Activated naive CD8-positive, alpha-beta T cell treated with anti-CD3 and anti-CD28 coated beads, Interleukin-2, amount 10 ng/mL, durations not matched to agents 7 days and 5 days (primary cell): ENCODE data around the gene GNAS. TPM values are rescaled to one million over a fixed set of nuclear protein-coding genes. Genes with fewer than 3 reads are reported as not detected.
"Not testable (repeated sequence)": the region's sequence is repeated elsewhere in the genome, so short reads cannot be mapped to it uniquely, and the experiment has no call there.

Source experiments
- ATAC-seq: fragments of 150-1000 bp; cut with Tn5 transposase; one replicate; pipeline ENCODE4 v1.10.0; 2021; ENCODE audit warnings: low read depth, moderate library complexity
- POLR2A ChIA-PET: fragments of 350-600 bp; sonication (Branson Sonifier 250); formaldehyde crosslinking; loops from one replicate; lab custom pipeline; 2021; ENCODE audit warnings: antibody characterized with exemption; lab: Charles Lee
- DNase-seq: peaks from one replicate; pipeline ENCODE4 v3.0.0; 2021
- H3K27ac Mint-ChIP-seq: one replicate; pipeline ENCODE4 v1.8.0; 2022; ENCODE audit warnings: mild to moderate bottlenecking, mixed read lengths
- H3K27me3 Mint-ChIP-seq: one replicate; pipeline ENCODE4 v1.8.0; 2022; ENCODE audit warnings: mild to moderate bottlenecking, moderate library complexity, mixed read lengths
- H3K36me3 Mint-ChIP-seq: one replicate; pipeline ENCODE4 v1.8.0; 2021; ENCODE audit warnings: mild to moderate bottlenecking, mixed read lengths
- H3K4me1 Mint-ChIP-seq: one replicate; pipeline ENCODE4 v1.8.0; 2021; ENCODE audit warnings: mixed read lengths
- H3K4me3 Mint-ChIP-seq: one replicate; pipeline ENCODE4 v1.8.0; 2022; ENCODE audit warnings: mild to moderate bottlenecking, moderate library complexity, mixed read lengths
- H3K9me3 Mint-ChIP-seq: one replicate; pipeline ENCODE4 v1.8.0; 2021; ENCODE audit warnings: mixed read lengths
- total RNA-seq, 2 experiments: library from RNA; stranded (reverse); gene quantifications; one replicate each; pipeline ENCODE4 v1.2.3, GENCODE V29; 2021

The GNAS gene
- total RNA-seq, 2 experiments from 2014 or later, result 912 to 979 TPM

DNA sequence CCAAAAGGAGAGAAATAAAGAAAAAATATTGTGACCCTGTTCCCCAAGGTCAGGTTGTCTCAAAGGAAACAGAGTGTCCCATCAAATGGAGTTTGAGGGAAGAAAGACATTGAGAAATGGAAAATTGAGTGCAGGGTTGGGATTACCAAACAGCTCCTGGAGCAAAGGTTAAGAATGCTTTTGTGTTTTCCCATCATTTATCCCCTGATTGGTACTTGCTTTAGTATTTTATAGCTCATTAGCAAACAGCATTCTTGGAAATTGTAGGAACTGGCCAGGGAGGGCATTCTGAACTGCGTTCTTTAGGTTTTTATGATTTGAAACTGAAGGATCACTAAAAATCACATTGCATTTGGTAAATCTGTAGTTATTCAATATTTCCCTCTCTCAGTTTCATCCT, 69.5 kb downstream of the GNAS start:
- DNase-seq (no peak), ATAC-seq (no peak)
- H3K4me3 Mint-ChIP-seq, result no peak overlapping the region
- H3K9me3 Mint-ChIP-seq, result no peaks in the 10 kb centered on the region
- H3K4me1 Mint-ChIP-seq, result no peaks in the 10 kb centered on the region
- POLR2A ChIA-PET, result interaction anchor here (0.6 kb wide), 1 partner anchor 73 kb away, joined by 5 read pairs; no protein-coding TSS in a partner anchor
- H3K27ac Mint-ChIP-seq, result no peak overlapping the region
- H3K27me3 Mint-ChIP-seq, result peaks cover 9% of the 10 kb centered on the region
- no peaks in the 10 kb centered on the region for H3K36me3 Mint-ChIP-seq

DNA sequence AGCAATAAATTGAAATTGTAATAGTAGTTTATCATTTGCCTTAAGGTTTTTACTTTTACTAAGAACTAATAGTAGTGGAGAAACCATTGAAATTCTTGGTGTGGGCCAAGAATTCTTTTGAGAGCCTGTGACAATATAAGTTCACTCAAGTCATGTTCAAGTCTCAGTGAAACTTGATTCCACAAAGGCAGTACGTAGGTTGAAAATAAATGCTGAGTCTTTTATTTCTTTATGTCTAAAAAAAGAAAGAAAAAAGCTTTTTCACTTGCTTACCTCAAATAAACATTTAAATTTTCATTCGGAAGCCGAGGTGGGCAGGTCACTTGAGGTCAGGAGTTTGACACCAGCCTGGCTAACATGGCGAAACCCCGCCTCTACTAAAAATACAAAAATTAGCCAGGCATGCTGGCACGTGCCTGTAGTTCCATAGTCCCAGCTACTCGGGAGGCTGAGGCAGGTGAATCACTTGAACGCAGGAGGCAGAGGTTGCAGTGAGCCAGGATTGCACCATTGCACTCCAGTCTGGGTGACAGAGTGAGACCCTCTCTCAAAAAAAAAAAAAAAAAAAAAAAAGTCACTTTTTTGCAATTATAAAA, 70.7 kb downstream of the GNAS start:
- ATAC-seq, result no peak
- Mint-ChIP-seq H3K4me3 (no peak overlapping the region), H3K27me3 (peaks cover 9% of the 10 kb centered on the region), H3K4me1 (no peaks in the 10 kb centered on the region), H3K9me3 (no peaks in the 10 kb centered on the region), H3K36me3 (no peaks in the 10 kb centered on the region), H3K27ac (no peak overlapping the region)
- POLR2A ChIA-PET, result interaction anchor here (0.6 kb wide), 1 partner anchor 135 kb away, joined by 4 read pairs; no protein-coding TSS in a partner anchor
- no peak for DNase-seq

DNA sequence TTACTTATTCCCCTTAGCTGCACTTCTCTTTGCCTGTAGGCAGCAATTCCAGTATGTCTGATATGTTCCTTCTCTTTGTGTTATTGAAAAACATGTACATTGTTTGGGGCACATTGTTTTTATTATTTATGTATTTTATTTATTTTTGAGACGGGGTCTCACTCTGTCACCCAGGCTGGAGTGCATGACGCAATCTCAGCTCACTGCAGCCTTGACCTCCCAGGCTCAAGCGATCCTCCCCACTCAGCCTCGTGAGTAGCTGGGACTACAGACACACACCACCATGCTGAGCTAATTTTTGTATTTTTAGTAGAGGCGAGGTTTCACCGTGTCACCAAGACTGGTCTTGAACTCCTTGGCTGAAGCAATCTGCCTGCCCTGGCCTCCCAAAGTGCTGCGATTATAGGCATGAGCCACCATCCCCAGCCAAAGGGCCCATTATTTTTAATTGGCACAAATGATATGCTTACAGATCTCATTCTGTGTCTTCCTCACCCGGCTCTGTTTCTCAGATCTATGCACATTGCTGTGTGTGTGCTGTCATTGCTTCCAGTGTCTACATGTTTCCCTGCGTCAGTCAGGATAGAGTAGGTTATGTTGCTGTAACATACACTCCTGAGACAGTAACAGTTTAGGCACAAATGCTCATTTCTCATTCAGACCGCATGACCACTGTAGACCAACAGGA, 74.4 kb downstream of the GNAS start:
- POLR2A ChIA-PET, result no interaction called here
- Mint-ChIP-seq H3K27me3 (peaks cover 19% of the 10 kb centered on the region), H3K27ac (no peak overlapping the region), H3K36me3 (no peaks in the 10 kb centered on the region), H3K4me1 (no peaks in the 10 kb centered on the region), H3K4me3 (no peak overlapping the region), H3K9me3 (no peaks in the 10 kb centered on the region)
- DNase-seq (no peak), ATAC-seq (no peak)

DNA sequence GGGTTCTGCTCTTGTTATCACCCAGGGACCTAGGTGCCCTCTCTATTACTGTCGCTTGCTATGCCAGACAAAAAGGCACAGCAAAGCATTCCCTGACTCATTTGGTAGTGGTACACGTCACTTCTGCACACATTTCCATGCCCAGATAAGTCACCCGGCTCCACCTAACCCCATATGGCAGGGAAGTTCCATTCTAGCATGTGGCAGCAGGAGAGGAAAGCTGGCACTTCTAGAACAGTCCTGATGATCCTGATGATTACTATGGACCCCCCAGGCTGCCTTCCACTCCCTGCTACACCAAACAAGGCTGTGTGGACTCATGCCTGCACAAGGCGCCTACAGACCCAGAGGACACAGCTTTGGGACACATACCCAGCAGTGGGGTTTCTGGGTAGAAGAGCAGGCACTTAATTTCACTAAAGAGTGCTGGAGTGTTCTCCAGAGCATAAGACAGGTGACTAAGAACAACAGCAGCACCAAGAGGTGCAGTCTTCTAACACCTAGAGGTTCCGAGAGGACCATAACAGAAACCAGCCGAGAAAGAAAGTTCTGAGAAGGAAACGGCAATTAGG, 75.1 kb downstream of the GNAS start:
- Mint-ChIP-seq H3K27ac (no peak overlapping the region), H3K36me3 (no peaks in the 10 kb centered on the region), H3K27me3 (peaks cover 21% of the 10 kb centered on the region), H3K4me3 (no peak overlapping the region), H3K9me3 (no peaks in the 10 kb centered on the region), H3K4me1 (no peaks in the 10 kb centered on the region)
- POLR2A ChIA-PET, result no interaction called here
- DNase-seq, result no peak
- ATAC-seq, result no peak

DNA sequence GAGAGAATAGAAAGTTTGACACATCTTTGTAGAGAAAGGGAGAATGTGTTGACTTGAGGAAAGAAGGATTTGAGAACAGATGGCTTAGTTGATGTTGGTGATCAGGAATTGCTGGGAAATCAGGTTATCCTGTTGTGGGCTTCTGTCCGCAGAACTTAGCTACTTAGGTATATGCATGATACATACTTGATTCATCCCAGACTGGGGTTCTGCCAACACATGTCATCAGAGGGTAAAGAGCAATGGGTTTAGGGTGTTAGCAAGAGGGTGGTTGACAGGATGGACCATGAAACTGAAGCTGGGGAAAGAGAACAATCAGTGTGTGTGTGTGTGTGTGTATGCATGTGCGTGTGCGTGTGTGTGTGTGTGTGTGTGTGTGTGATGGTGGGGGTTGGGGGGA, 78.0 kb downstream of the GNAS start:
- H3K27me3 Mint-ChIP-seq, result peaks cover 36% of the 10 kb centered on the region
- no peak overlapping the region for H3K27ac Mint-ChIP-seq
- ATAC-seq (no peak), DNase-seq (no peak)
- no peaks in the 10 kb centered on the region for H3K4me1 Mint-ChIP-seq
- no peaks in the 10 kb centered on the region for H3K36me3 Mint-ChIP-seq
- H3K9me3 Mint-ChIP-seq, result no peaks in the 10 kb centered on the region
- POLR2A ChIA-PET, result no interaction called here
- no peak overlapping the region for H3K4me3 Mint-ChIP-seq

DNA sequence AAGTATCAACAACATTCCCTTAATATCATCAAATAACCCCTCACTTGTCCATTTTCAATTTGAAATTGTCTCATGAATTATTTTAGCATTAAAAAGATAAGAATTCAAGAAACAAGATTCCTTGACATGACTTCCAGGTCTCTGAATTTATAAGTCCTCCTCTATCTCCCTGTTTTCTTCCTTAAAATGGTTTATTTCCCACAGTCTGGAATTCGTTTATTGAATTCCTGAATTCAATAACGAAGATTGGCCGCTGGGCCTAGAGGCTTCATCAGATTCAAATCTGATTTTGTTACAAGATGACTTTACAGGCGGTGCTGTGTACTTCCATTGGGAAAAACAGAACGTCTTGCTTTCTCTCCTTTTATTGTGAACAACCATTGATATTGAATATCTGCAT, 79.7 kb downstream of the GNAS start:
- Mint-ChIP-seq H3K9me3 (peaks cover 3% of the 10 kb centered on the region), H3K27ac (no peak overlapping the region), H3K36me3 (no peaks in the 10 kb centered on the region), H3K4me3 (no peak overlapping the region), H3K27me3 (peaks cover 40% of the 10 kb centered on the region), H3K4me1 (no peaks in the 10 kb centered on the region)
- POLR2A ChIA-PET, result no interaction called here
- no peak for ATAC-seq
- no peak for DNase-seq

DNA sequence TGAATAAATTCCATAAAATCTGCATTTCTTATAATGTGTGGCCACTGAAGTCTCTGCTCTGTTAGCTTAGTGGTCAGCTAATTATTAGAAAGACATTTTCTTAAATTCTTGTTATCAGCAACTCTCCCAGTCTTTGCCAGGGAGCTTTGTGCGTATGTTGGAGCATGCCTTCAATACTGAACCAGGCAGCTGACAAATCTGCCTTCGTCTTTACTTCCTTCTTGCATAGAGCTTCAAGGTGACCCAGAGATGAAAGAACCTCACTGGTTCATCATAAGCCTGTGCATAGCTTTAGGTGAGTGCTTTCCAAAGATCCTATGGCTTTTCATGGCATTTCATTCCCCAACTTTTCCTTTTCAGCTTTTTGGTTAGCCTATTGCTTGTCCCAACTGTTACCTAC, 85.6 kb downstream of the GNAS start:
- Mint-ChIP-seq H3K27ac (no peak overlapping the region), H3K36me3 (no peaks in the 10 kb centered on the region), H3K27me3 (peaks cover 41% of the 10 kb centered on the region), H3K4me3 (no peak overlapping the region), H3K9me3 (peaks cover 3% of the 10 kb centered on the region), H3K4me1 (no peaks in the 10 kb centered on the region)
- no peak for DNase-seq
- POLR2A ChIA-PET, result interaction anchor here (0.6 kb wide), 1 partner anchor 63 kb away, joined by 4 read pairs; no protein-coding TSS in a partner anchor
- ATAC-seq, result no peak

DNA sequence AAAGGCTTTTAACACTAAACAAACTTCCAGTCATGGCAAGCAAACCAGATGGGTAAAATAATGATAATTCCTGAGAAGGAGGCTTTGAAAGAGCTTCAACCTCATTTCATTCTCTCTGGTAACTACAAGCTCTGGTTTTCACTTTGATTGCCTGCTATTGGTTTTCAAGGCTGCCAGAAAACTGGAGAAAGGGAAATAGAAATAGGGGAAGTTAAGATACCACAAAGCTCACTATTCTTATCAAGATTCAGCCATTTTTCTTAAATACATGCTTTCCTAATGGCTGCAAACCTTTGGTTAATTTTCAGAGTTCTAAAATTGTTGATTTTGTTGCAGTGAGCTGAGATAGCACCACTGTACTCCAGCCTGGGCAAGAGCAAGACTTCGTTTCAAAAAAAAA, 86.0 kb downstream of the GNAS start:
- POLR2A ChIA-PET, result interaction anchor here (0.6 kb wide), 1 partner anchor 64 kb away, joined by 4 read pairs; no protein-coding TSS in a partner anchor

DNA sequence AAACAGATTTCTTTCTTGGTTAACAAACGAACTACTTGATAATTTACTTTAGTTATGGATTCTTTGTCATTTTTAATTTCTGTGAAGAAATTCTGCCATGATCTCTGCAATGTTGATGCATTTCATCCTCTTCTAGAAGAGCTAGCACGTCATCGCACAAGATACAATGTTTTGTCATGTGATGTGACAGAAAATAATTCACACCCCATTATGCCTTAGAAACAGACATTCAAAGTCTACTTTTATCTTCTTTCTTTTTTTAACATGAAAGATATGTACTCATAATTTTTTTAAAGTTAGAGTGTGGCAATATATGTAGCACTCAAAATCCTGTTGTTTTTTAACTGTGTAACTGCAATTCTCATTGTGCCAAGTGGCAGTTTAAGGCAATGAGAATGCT, 89.0 kb downstream of the GNAS start:
- no peak overlapping the region for H3K27ac Mint-ChIP-seq
- POLR2A ChIA-PET, result no interaction called here
- ATAC-seq (no peak), DNase-seq (no peak)
- no peaks in the 10 kb centered on the region for H3K4me1 Mint-ChIP-seq
- H3K4me3 Mint-ChIP-seq, result no peak overlapping the region
- peaks cover 25% of the 10 kb centered on the region for H3K27me3 Mint-ChIP-seq
- no peaks in the 10 kb centered on the region for H3K36me3 Mint-ChIP-seq
- H3K9me3 Mint-ChIP-seq, result no peaks in the 10 kb centered on the region

More for the DNA sequence above, 86.0 kb downstream of the GNAS start:
- H3K4me1 Mint-ChIP-seq, result no peaks in the 10 kb centered on the region
- H3K27me3 Mint-ChIP-seq, result peaks cover 44% of the 10 kb centered on the region
- peaks cover 3% of the 10 kb centered on the region for H3K9me3 Mint-ChIP-seq
- no peak overlapping the region for H3K27ac Mint-ChIP-seq
- H3K36me3 Mint-ChIP-seq, result no peaks in the 10 kb centered on the region
- DNase-seq (no peak), ATAC-seq (no peak)
- no peak overlapping the region for H3K4me3 Mint-ChIP-seq

DNA sequence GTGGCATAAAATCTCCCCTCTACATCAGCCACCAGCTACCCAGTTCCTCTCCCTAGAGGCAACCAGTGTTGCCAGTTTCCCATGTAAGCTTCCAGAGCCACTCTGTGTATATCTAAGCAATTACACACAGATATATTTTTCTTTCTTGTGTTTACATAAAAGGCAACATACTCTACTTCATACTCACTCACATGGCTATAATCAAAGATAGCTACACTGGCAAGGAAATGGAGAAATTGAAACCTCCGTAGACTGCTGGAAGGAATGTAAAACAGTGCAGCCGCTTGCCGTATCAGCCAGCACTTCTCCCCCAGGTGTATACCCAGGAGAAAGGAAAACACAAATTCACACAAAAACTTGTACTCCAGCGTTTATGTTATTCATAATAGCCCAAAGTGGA, 90.0 kb downstream of the GNAS start:
- DNase-seq (no peak), ATAC-seq (no peak)
- H3K4me3 Mint-ChIP-seq, result no peak overlapping the region
- POLR2A ChIA-PET, result no interaction called here
- H3K36me3 Mint-ChIP-seq, result no peaks in the 10 kb centered on the region
- H3K27me3 Mint-ChIP-seq, result peaks cover 22% of the 10 kb centered on the region
- H3K27ac Mint-ChIP-seq, result no peak overlapping the region
- no peaks in the 10 kb centered on the region for H3K4me1 Mint-ChIP-seq
- no peaks in the 10 kb centered on the region for H3K9me3 Mint-ChIP-seq

DNA sequence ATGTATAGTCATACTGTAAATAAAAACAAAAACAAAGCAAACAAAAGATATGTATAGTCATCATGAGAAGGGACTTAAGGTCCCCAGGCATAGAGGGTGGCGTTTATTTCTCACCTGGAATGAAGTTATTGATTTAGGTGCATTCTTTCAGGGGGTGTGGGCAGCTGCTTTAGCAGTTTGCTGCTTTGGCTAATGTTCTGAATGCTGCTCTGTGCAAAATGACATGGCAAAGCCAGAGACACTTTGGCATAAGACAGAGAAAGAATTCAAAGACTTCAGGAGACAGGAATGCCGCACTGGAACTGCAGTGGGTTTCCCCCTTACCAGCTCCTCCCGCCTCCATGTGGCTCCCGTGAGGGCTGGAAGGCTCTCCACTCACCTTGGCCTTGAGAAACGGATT, 92.1 kb downstream of the GNAS start:
- POLR2A ChIA-PET, result no interaction called here

DNA sequence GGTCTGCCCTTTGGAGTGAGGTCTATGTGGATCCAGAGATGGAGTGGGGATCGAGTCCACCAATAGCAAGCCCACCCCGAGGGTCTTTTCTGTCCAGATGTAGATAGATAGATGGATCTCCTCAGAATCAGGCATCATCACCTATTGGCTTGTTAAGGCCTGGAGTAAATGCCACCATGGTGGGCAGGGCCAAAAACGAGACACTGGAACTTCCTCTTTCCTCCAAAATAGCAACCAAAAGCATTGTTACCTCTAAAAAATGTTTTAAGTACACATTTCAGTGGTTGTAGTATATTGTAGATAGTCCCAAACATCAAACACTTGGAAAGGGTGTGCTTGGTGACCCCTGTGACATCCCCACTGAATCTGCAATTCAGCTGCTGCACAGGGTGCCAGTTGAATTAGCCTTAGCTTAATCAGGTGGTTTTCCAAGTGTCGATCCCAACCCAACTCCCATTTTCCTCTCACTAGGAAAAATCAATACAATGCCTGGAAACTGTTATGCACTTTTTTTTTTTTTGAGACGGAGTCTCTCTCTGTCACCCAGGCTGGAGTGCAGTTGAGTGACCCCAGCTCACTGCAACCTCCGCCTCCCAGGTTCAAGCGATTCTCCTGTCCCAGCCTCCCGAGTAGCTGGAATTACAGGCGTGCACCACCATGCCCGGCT, 93.6 kb downstream of the GNAS start:
- H3K36me3 Mint-ChIP-seq, result no peaks in the 10 kb centered on the region
- ATAC-seq, result no peak
- POLR2A ChIA-PET, result no interaction called here

More for the DNA sequence above, 92.1 kb downstream of the GNAS start:
- H3K4me3 Mint-ChIP-seq, result no peak overlapping the region
- no peak for ATAC-seq
- no peaks in the 10 kb centered on the region for H3K4me1 Mint-ChIP-seq
- H3K9me3 Mint-ChIP-seq, result no peaks in the 10 kb centered on the region
- H3K27ac Mint-ChIP-seq, result no peak overlapping the region
- no peak for DNase-seq
- H3K36me3 Mint-ChIP-seq, result no peaks in the 10 kb centered on the region
- H3K27me3 Mint-ChIP-seq, result peaks cover 15% of the 10 kb centered on the region

DNA sequence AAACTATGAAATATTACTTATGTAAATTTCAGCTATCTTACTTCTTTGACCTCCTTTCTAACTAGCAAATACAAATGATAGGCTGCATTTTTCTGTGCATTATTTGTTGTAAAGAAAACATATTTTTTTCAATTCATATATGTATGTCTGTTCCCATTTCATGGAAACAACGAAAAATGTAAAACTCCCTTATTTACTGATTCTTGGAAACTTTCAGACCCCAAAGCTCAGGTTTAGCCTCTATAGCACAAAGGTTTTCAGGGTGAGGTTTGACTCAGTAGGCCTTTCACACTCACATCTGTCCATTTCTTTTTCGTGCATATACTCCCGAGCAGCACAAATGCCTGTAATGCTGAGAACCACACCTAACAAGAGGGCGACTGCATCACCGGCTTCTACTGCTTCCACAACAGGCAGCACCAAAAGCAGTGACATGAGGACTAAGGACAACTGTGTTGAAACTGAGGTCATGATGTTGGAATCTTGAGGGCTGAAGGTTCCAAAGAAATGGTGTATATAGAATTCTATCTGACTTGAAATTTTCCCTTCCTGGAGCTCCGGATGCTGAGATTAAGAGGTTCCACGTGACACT, 95.4 kb downstream of the GNAS start:
- POLR2A ChIA-PET, ATAC-seq: not testable (repeated sequence)

More for the DNA sequence above, 93.6 kb downstream of the GNAS start:
- H3K9me3 Mint-ChIP-seq, result no peaks in the 10 kb centered on the region
- DNase-seq, result no peak
- peaks cover 14% of the 10 kb centered on the region for H3K27me3 Mint-ChIP-seq
- H3K27ac Mint-ChIP-seq, result no peak overlapping the region
- H3K4me3 Mint-ChIP-seq, result no peak overlapping the region
- no peaks in the 10 kb centered on the region for H3K4me1 Mint-ChIP-seq

More for the DNA sequence above, 95.4 kb downstream of the GNAS start:
- not testable (repeated sequence) for H3K36me3 Mint-ChIP-seq, H3K4me1 Mint-ChIP-seq, H3K4me3 Mint-ChIP-seq, DNase-seq, H3K27ac Mint-ChIP-seq, H3K9me3 Mint-ChIP-seq
- H3K27me3 Mint-ChIP-seq, result peaks cover 21% of the 10 kb centered on the region
